HEK293 (cell line): ENCODE data around the gene CALHM6.

ENCODE experiments used
- CTCF ChIA-PET: fragments of 350-600 bp; formaldehyde crosslinking; extraction: SDS; loops from one replicate; lab custom pipeline; 2021; ENCODE audit warnings: antibody characterized with exemption; lab: Yijun Ruan, JAX
- POLR2A ChIA-PET: fragments of 300-600 bp; formaldehyde crosslinking; extraction: SDS; loops from one replicate; lab custom pipeline; 2020; ENCODE audit warnings: antibody characterized with exemption, inconsistent platforms; lab: Yijun Ruan, JAX
- H3K27ac ChIP-seq: fragments of 200-500 bp; sonication (Bioruptor generic); 2 replicates; pipeline ENCODE4 v1.5.1; 2014; ENCODE audit warnings: low read depth, low read length, control low read depth, inconsistent platforms; ENCODE audit errors: extremely low read depth
- H3K36me3 ChIP-seq, 2 experiments: fragments of 200-500 bp in 1 of 2; sonication (Bioruptor generic) in 1 of 2; 1 replicate in 1 of 2; 2 replicates in 1 of 2; pipeline ENCODE4 v1.5.1; 2014 to 2017; ENCODE audit warnings: inconsistent platforms in 2 of 2, low read length in 2 of 2; ENCODE audit not compliant: control insufficient read depth in 2 of 2, insufficient read depth in 1 of 2
- H3K4me1 ChIP-seq: fragments of 200-500 bp; sonication (Bioruptor generic); 2 replicates; pipeline ENCODE4 v1.5.1; 2014; ENCODE audit warnings: mild to moderate bottlenecking, low read length, inconsistent platforms; ENCODE audit not compliant: control insufficient read depth, insufficient read depth
- H3K4me3 ChIP-seq: 2 replicates; pipeline ENCODE4 v1.5.1; 2011; ENCODE audit warnings: low read depth, mild to moderate bottlenecking, control low read depth, low read length, moderate library complexity
- H3K9me3 ChIP-seq: fragments of 200-500 bp; sonication (Bioruptor generic); 2 replicates; pipeline ENCODE4 v1.5.1; 2014; ENCODE audit warnings: low read depth, low read length, inconsistent platforms; ENCODE audit not compliant: control insufficient read depth, insufficient read depth
- BCL11B ChIP-seq: fragments of 450-650 bp; formaldehyde crosslinking; IDR thresholded peaks from 2 replicates; pipeline ENCODE4 v1.5.1; 2016; ENCODE audit warnings: low read depth, missing biosample characterization, missing genetic modification characterization
- GFI1B ChIP-seq: fragments of 450-650 bp; formaldehyde crosslinking; IDR thresholded peaks from 2 replicates; pipeline ENCODE4 v1.5.1; 2016; ENCODE audit warnings: missing biosample characterization, missing genetic modification characterization
- KLF10 ChIP-seq: fragments of 450-650 bp; IDR thresholded peaks from 2 replicates; pipeline ENCODE4 v1.5.1; 2018; ENCODE audit warnings: missing biosample characterization, mild to moderate bottlenecking, missing genetic modification characterization
- WT1 ChIP-seq: fragments of 450-650 bp; formaldehyde crosslinking; IDR thresholded peaks from 2 replicates; pipeline ENCODE4 v1.5.1; 2016; ENCODE audit warnings: missing biosample characterization, missing genetic modification characterization
- YY1 ChIP-seq: fragments of 450-650 bp; formaldehyde crosslinking; IDR thresholded peaks from 2 replicates; pipeline ENCODE4 v1.5.1; 2018; ENCODE audit warnings: missing biosample characterization, missing genetic modification characterization
- ZNF311 ChIP-seq: fragments of 450-650 bp; formaldehyde crosslinking; IDR thresholded peaks from 2 replicates; pipeline ENCODE4 v1.5.1; 2017; ENCODE audit warnings: missing biosample characterization, missing genetic modification characterization, borderline replicate concordance
- ZNF324 ChIP-seq: fragments of 450-650 bp; formaldehyde crosslinking; IDR thresholded peaks from 2 replicates; pipeline ENCODE4 v1.5.1; 2016; ENCODE audit warnings: missing biosample characterization, missing genetic modification characterization
- ZNF518A ChIP-seq: fragments of 450-650 bp; formaldehyde crosslinking; conservative IDR thresholded peaks from 2 replicates; pipeline ENCODE4 v1.5.1; 2016; ENCODE audit warnings: low read depth, missing biosample characterization, missing genetic modification characterization
- ZNF610 ChIP-seq: fragments of 450-650 bp; formaldehyde crosslinking; IDR thresholded peaks from 2 replicates; pipeline ENCODE4 v1.5.1; 2016; ENCODE audit warnings: missing biosample characterization, missing genetic modification characterization, borderline replicate concordance
- ZNF660 ChIP-seq: fragments of 450-650 bp; IDR thresholded peaks from 2 replicates; pipeline ENCODE4 v1.5.1; 2018; ENCODE audit warnings: missing biosample characterization, mild to moderate bottlenecking, missing genetic modification characterization
- ZNF776 ChIP-seq: fragments of 450-650 bp; formaldehyde crosslinking; IDR thresholded peaks from 2 replicates; pipeline ENCODE4 v1.5.0; 2017; ENCODE audit warnings: missing biosample characterization, missing genetic modification characterization, borderline replicate concordance
- TF ChIP-seq, protein P1 (sequence below): fragments of 450-650 bp; formaldehyde crosslinking; IDR thresholded peaks from 2 replicates; pipeline ENCODE4 v1.5.1; 2016; ENCODE audit warnings: missing biosample characterization, missing genetic modification characterization
- TF ChIP-seq, protein P2 (sequence below): fragments of 450-650 bp; IDR thresholded peaks from 2 replicates; pipeline ENCODE4 v1.5.1; 2018; ENCODE audit warnings: missing biosample characterization, mild to moderate bottlenecking, missing genetic modification characterization
- TF ChIP-seq, protein P3 (sequence below): fragments of 450-650 bp; formaldehyde crosslinking; IDR thresholded peaks from 2 replicates; pipeline ENCODE4 v1.5.1; 2017; ENCODE audit warnings: missing biosample characterization, missing genetic modification characterization

CALHM6 gene

GRCh38 chr6:116472706-116473105 is 11.5 kb downstream of the CALHM6 start (continued):
- no peak for TF ChIP-seq ZNF518A (tag by site-specific recombination)
- TF ChIP-seq ZNF610 (tag by site-specific recombination): no peak

- ChIA-PET CTCF (interaction anchor here (0.5 to 1.3 kb wide), 4 partner anchors 35 to 378 kb away, joined by 3 to 5 read pairs (median 4); no protein-coding TSS in a partner anchor), POLR2A (no interaction called here)
- no peak overlapping the region for H3K27ac ChIP-seq
- H3K4me3 ChIP-seq: no peak overlapping the region
- no peaks in the 10 kb centered on the region for H3K36me3 ChIP-seq
- no peaks in the 10 kb centered on the region for H3K4me1 ChIP-seq
- TF ChIP-seq, protein P1, sequence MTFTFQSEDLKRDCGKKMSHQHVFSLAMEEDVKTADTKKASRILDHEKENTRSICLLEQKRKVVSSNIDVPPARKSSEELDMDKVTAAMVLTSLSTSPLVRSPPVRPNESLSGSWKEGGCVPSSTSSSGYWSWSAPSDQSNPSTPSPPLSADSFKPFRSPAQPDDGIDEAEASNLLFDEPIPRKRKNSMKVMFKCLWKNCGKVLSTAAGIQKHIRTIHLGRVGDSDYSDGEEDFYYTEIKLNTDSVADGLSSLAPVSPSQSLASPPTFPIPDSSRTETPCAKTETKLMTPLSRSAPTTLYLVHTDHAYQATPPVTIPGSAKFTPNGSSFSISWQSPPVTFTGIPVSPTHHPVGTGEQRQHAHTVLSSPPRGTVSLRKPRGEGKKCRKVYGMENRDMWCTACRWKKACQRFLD (tag by site-specific recombination): no peak
- TF ChIP-seq ZNF776 (tag by site-specific recombination) (no peak), ZNF324 (tag by site-specific recombination) (no peak), BCL11B (no peak), ZNF660 (tag by site-specific recombination) (no peak), WT1 (tag by site-specific recombination) (no peak), YY1 (tag by site-specific recombination) (no peak), KLF10 (tag by site-specific recombination) (no peak), GFI1B (tag by site-specific recombination) (no peak), ZNF311 (tag by site-specific recombination) (no peak)
- TF ChIP-seq, protein P2, sequence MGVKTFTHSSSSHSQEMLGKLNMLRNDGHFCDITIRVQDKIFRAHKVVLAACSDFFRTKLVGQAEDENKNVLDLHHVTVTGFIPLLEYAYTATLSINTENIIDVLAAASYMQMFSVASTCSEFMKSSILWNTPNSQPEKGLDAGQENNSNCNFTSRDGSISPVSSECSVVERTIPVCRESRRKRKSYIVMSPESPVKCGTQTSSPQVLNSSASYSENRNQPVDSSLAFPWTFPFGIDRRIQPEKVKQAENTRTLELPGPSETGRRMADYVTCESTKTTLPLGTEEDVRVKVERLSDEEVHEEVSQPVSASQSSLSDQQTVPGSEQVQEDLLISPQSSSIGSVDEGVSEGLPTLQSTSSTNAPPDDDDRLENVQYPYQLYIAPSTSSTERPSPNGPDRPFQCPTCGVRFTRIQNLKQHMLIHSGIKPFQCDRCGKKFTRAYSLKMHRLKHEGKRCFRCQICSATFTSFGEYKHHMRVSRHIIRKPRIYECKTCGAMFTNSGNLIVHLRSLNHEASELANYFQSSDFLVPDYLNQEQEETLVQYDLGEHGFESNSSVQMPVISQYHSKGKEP: no peak
- no peaks in the 10 kb centered on the region for H3K9me3 ChIP-seq
These were observed 14.0 kb downstream of the CALHM6 start for GRCh38 chr6:116475141-116475540.

DNA sequence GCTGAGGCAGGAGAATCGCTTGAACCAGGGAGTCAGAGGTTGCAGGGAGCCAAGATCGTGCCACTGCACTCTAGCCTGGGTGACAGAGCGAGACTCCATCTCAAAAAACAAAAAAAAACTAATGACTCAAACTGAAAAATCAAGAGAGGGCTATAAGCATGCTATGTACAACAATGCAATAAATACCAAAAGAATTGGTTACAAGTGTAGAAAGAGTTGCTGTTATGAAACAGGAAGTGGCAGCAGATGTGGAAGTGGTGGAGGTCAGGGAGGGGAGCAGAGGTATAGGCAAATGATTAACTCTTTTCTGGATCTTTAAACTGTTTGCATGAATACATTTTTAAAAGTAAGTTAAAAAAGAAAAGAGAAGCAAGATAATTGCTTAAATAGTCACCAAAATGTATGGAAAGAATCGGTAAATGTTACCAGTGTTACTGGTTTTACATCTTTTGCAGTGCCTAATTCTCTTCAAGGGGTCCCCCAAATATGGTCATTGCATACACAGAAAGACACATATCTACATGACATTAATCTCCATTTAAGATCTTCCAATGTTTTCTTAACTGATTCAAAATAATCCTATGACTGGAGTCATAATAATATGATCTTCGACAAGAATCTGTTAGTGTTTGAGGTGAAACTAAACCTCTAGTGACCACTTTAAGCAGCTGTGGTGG is 15.0 kb downstream of the CALHM6 start:
- TF ChIP-seq, protein P3, sequence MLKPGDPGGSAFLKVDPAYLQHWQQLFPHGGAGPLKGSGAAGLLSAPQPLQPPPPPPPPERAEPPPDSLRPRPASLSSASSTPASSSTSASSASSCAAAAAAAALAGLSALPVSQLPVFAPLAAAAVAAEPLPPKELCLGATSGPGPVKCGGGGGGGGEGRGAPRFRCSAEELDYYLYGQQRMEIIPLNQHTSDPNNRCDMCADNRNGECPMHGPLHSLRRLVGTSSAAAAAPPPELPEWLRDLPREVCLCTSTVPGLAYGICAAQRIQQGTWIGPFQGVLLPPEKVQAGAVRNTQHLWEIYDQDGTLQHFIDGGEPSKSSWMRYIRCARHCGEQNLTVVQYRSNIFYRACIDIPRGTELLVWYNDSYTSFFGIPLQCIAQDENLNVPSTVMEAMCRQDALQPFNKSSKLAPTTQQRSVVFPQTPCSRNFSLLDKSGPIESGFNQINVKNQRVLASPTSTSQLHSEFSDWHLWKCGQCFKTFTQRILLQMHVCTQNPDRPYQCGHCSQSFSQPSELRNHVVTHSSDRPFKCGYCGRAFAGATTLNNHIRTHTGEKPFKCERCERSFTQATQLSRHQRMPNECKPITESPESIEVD (tag by site-specific recombination): peak; percentile 11; the same call in 1 of the 2 replicates
- no peak for TF ChIP-seq ZNF311 (tag by site-specific recombination)
- no peaks in the 10 kb centered on the region for H3K9me3 ChIP-seq
- no peak overlapping the region for H3K27ac ChIP-seq
- ChIA-PET CTCF (no interaction called here), POLR2A (no interaction called here)
- H3K36me3 ChIP-seq: no peaks in the 10 kb centered on the region
- no peaks in the 10 kb centered on the region for H3K4me1 ChIP-seq
- H3K4me3 ChIP-seq: no peak overlapping the region
